ENCODE measurements around the gene PDE4D.

The PDE4D gene

DNA sequence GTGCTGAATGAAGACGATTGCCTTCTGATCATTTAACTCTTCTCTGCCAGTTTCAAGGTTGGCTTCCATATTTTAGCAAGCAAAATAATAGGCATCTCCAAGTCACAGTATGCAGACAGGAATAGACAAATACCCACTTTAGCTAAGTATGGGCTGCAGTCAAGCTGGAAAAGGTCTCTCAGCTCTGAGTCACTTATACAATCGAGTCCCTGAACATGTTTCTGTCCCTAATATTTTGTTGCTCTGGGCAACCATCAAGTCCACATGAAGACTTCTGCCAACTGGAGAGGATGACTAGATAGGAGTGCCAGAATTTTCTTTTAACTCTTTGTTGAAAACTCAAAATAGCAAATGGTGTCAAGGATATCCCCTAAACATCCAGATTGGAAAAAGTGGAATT, 735.4 kb downstream of the PDE4D start:
- Histone ChIP-seq H3K27me3 (no peaks in the 10 kb centered on the region), H3K4me1 (peaks cover 5% of the 10 kb centered on the region; the same call in 1 of the 2 replicates), H3K36me3 (no peaks in the 10 kb centered on the region), H3K4me3 (ENCODE audit: low read depth, low read length) (no peak overlapping the region), H3K9me3 (no peaks in the 10 kb centered on the region)
- TF ChIP-seq CTCF (IDR thresholded peaks at IDR 0.05; ENCODE audit: low read depth, low read length): no peak
- no peak for DNase-seq

GRCh38 chr5:59157068-59157467, 736.5 kb downstream of the PDE4D start:
- H3K4me3 ChIP-seq (ENCODE audit: low read depth, low read length): no peak overlapping the region

DNA sequence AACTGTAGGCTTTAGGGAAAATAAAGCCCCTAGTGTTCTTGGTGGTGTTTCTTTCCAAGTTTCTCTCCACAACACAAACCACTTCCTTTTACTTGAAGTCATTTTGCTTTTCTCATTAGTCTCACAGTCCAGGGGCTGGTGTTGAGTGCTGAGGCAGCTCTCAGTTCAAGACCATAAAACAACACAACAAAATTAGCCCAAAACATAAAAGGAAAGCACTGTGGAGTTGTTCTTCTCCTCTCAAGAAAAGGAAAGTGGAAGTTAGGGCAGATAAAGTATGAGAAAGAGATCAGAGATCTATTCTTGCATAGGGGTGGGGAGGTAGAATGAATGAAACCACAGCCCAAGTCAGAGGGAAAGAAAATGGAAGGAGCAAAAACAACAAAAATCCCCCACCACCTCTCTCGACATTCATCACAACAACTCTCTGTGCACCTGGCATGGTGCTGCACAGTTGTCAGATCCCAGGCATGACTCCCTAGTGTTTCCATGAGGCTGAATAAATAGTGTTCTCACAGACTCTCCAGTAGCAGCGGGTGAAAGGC, 740.8 kb downstream of the PDE4D start:
- no peak for DNase-seq
- no peak for TF ChIP-seq CTCF (IDR thresholded peaks at IDR 0.05; ENCODE audit: low read depth, low read length)

More at GRCh38 chr5:59157068-59157467, 736.5 kb downstream of the PDE4D start:
- Histone ChIP-seq H3K27me3 (no peaks in the 10 kb centered on the region), H3K4me1 (peaks cover 5% of the 10 kb centered on the region; the same call in 1 of the 2 replicates), H3K9me3 (no peaks in the 10 kb centered on the region), H3K36me3 (no peaks in the 10 kb centered on the region)
- no peak for TF ChIP-seq CTCF (IDR thresholded peaks at IDR 0.05; ENCODE audit: low read depth, low read length)
- DNase-seq: no peak

DNA sequence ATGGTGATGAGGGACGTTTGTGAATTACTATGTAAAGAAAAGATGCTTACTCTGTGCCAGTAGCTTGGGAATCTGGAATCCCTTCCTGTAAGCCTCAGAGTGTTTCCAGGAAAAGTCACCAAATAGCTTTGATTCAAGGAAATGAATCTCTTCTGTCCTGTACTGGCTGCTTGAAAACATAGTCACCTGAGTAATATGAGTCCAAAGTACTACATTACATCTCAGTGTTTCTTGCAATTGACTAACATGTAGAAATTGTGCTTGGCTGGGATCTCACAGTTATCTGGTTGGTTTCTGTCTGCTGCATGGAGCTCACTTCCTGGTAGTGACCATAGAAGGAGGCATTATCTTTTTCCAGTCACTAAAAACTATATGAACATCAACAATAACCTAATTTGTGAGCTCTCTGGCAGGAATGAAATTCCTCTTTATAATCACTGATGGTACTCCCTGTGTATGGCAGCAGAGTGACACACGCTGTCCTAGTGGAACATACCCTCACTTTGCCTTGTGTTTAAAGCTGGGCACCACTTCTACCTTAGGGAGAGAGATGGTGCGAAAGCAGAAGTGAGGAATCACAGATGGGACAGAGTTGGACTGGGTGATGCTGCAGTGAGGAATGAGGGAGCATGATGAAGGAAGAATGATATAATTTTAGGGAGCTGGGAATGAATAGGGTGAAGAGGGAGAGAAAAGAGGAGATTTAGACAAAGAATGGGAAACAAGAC, 742.2 kb downstream of the PDE4D start:
- no peaks in the 10 kb centered on the region for H3K27me3 ChIP-seq
- H3K36me3 ChIP-seq: no peaks in the 10 kb centered on the region
- peak; percentile 14; the same call in 1 of the 2 replicates for TF ChIP-seq CTCF (IDR thresholded peaks at IDR 0.05; ENCODE audit: low read depth, low read length)
- no peaks in the 10 kb centered on the region for H3K9me3 ChIP-seq
- DNase-seq: peak; percentile 9
- peaks cover 8% of the 10 kb centered on the region for H3K4me1 ChIP-seq
- H3K4me3 ChIP-seq (ENCODE audit: low read depth, low read length): no peak overlapping the region

More for the DNA sequence above, 740.8 kb downstream of the PDE4D start:
- no peak overlapping the region for H3K4me3 ChIP-seq (ENCODE audit: low read depth, low read length)
- H3K36me3 ChIP-seq: no peaks in the 10 kb centered on the region
- no peaks in the 10 kb centered on the region for H3K27me3 ChIP-seq
- H3K4me1 ChIP-seq: peaks cover 8% of the 10 kb centered on the region
- H3K9me3 ChIP-seq: no peaks in the 10 kb centered on the region

GRCh38 chr5:59149827-59150226, 743.7 kb downstream of the PDE4D start:
- Histone ChIP-seq H3K4me3 (ENCODE audit: low read depth, low read length) (no peak overlapping the region), H3K36me3 (no peaks in the 10 kb centered on the region), H3K27me3 (no peaks in the 10 kb centered on the region), H3K4me1 (peaks cover 8% of the 10 kb centered on the region), H3K9me3 (no peaks in the 10 kb centered on the region)
- no peak for TF ChIP-seq CTCF (IDR thresholded peaks at IDR 0.05; ENCODE audit: low read depth, low read length)
- no peak for DNase-seq

DNA sequence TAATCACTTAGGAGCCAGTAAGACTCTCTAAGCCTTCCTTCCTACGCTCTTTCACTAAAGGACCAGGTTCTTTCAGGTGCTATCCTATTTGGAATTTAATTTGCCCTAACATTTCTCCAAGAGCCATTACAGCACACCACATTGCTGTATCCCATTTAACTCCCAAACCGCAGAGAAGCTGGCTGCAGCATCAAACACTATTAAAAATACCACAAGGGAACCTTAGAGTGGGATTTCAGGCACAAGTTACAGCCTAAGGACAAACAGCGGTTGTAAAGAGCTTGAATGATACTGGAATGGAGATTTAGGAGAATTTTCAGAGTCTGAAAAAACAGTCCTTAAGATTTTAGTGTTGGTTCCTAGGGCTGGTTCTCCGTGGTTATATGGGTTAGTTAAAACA, 744.3 kb downstream of the PDE4D start:
- no peak overlapping the region for H3K4me3 ChIP-seq (ENCODE audit: low read depth, low read length)
- H3K4me1 ChIP-seq: peaks cover 8% of the 10 kb centered on the region
- H3K9me3 ChIP-seq: no peaks in the 10 kb centered on the region
- H3K36me3 ChIP-seq: no peaks in the 10 kb centered on the region
- no peak for DNase-seq
- TF ChIP-seq CTCF (IDR thresholded peaks at IDR 0.05; ENCODE audit: low read depth, low read length): no peak
- no peaks in the 10 kb centered on the region for H3K27me3 ChIP-seq

Measured in BE2C (cell line).